ENCODE results near the gene KIAA1549.
"Not testable (repeated sequence)": the region's sequence is repeated elsewhere in the genome, so short reads cannot be mapped to it uniquely, and the experiment has no call there.

KIAA1549 gene

DNA sequence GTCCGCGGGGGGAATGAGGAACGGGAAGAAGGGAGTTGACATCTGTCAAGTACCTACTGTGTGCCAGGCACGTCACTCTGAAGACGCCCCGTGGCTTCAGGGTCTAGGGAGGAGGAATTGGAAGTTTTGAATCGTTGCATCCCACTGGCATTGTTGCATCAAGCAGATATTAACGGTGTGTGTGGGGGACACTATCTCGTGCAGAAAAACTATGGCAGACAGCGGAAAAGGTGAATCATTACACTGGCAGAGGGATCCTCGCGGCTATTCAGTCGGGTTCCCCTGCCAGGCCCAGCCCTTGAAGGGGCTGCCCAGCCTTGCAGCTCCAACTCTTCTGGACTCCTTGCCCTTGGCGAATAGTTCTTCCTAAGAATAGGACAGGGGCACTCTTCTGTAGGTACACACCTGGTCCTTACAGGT lies 1.0 kb upstream of the KIAA1549 start:
- Mint-ChIP-seq H3K27ac (no peak overlapping the region), H3K4me3 (peak overlapping the region; percentile 59 to 67), H3K4me1 (ENCODE audit: low read depth in 2 of 2) (peaks cover 11 to 15% of the 10 kb centered on the region in 2 donors), H3K9me3 (no peaks in the 10 kb centered on the region), H3K36me3 (ENCODE audit: insufficient read depth) (peaks cover 3% of the 10 kb centered on the region), H3K27me3 (peaks cover 45 to 48% of the 10 kb centered on the region in 2 donors)
- DNase-seq (no peak), ATAC-seq (replicated peaks) (no peak)

DNA sequence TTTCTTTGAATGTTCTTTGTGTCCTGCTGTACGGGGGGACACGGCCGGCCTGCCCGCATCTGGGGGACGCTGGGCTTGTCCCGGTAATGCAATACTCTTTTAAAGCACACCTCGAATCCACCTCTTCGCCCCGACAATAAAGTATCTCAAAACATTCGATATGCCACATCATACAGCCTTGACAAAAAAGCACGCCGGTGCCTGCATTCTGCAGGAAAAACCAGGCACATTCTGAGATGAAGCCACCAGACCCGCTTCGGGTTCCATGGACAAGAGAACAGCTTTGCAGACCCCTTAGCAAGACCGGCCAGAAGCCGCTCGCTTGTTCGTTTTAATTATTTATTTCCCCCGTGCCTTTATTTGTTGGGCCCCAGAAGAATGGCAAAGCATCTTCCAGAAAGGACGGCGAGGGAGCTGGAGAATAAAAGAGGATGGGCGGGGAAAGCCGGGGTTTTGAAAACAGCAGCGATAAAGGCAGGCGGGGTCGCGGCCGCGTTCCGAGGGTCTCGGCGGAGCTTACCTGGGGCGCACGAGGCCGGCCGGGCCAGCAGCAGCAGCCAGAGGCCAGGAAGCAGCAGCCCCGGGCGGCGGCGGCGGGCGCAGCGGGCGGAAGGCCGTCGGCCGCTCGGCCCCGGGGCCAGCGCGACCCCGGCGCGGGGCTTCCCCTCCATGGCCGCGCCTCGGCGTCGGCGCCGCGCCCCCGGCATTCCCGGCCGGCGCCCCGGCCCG lies 462 bp downstream of the KIAA1549 start:
- ATAC-seq (replicated peaks) = peak; percentile 50
- peaks cover 3% of the 10 kb centered on the region for H3K36me3 Mint-ChIP-seq (ENCODE audit: insufficient read depth)
- peak overlapping the region; percentile 91 to 93 for H3K4me3 Mint-ChIP-seq
- no peaks in the 10 kb centered on the region for H3K9me3 Mint-ChIP-seq
- peaks cover 11 to 15% of the 10 kb centered on the region in 2 donors for H3K4me1 Mint-ChIP-seq (ENCODE audit: low read depth in 2 of 2)
- H3K27ac Mint-ChIP-seq = peak overlapping the region in 1 of 2 donors; percentile 83
- peaks cover 38 to 48% of the 10 kb centered on the region in 2 donors for H3K27me3 Mint-ChIP-seq
- no peak for DNase-seq

DNA sequence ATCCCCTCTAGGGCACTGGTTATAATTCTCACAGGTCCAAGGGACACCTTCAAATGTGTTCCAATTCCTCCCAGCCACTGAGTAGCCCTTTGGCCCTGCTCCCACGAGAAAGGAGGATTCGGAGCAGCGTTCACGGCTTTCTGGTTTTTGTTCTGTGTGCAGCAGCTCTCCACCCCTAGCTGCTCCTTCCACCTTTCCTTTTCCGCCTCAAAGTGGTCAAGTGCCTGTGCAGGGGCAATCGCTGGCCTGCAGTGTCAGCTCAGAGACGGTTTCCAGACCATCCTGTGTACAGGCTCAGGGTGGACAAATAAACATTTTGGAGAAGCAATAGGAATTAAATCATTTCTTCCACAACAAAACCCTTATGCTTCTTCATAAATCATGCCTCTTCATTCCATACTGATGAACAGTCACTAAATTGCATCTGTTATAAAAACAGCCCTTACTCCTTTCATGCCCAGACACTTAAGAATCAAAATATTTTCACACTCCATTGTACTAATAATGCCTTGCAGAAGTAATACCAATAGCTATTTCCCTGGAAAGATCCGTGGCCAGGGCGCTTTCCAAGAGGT lies 1.1 kb downstream of the KIAA1549 start:
- Mint-ChIP-seq H3K4me1 (ENCODE audit: low read depth in 2 of 2) (peaks cover 11 to 15% of the 10 kb centered on the region in 2 donors), H3K9me3 (no peaks in the 10 kb centered on the region), H3K27ac (no peak overlapping the region), H3K27me3 (peaks cover 41 to 48% of the 10 kb centered on the region in 2 donors), H3K36me3 (ENCODE audit: insufficient read depth) (no peaks in the 10 kb centered on the region), H3K4me3 (peak overlapping the region; percentile 91 to 93)
- ATAC-seq (replicated peaks) (no peak), DNase-seq (no peak)

DNA sequence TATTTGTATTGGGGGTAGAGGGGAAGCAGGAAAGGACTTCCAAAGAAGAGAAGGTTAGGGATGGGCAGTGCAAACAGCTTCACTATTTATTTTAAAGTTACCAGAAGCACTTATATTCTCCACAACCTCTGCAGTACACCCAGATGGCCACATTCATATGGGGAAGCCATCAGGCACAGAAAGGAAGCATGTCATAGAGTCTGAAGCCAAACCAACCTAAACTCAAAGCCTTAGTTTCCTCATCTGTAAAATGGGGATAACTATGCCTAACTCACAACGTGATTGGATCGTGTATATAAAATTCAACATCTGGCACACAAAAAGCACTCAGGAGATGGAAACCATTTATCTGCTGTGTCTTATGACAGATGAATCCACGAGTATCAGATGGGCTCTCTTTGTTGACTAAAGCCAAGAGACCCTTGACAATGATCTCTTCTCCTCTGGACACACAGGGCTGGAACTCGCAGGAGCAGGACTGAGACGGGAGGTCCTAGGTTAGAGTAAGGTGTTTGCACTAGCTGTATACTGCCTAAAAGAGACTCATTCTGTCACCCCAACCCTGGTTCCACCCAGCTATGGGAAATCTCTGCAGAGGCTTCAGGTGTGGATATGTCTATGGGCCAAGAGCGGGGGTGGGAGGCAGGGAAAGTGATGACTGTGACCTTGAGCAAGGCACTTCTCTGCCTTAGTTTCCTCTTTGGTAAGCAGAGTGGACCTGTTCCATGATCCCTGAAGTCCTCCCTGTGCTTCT lies 1.8 kb downstream of the KIAA1549 start:
- H3K4me3 Mint-ChIP-seq = no peak overlapping the region
- no peak overlapping the region for H3K27ac Mint-ChIP-seq
- peaks cover 11 to 15% of the 10 kb centered on the region in 2 donors for H3K4me1 Mint-ChIP-seq (ENCODE audit: low read depth in 2 of 2)
- no peaks in the 10 kb centered on the region for H3K9me3 Mint-ChIP-seq
- H3K27me3 Mint-ChIP-seq = peaks cover 46 to 48% of the 10 kb centered on the region in 2 donors
- DNase-seq (no peak), ATAC-seq (replicated peaks) (peak; percentile 36)
- no peaks in the 10 kb centered on the region for H3K36me3 Mint-ChIP-seq (ENCODE audit: insufficient read depth)

DNA sequence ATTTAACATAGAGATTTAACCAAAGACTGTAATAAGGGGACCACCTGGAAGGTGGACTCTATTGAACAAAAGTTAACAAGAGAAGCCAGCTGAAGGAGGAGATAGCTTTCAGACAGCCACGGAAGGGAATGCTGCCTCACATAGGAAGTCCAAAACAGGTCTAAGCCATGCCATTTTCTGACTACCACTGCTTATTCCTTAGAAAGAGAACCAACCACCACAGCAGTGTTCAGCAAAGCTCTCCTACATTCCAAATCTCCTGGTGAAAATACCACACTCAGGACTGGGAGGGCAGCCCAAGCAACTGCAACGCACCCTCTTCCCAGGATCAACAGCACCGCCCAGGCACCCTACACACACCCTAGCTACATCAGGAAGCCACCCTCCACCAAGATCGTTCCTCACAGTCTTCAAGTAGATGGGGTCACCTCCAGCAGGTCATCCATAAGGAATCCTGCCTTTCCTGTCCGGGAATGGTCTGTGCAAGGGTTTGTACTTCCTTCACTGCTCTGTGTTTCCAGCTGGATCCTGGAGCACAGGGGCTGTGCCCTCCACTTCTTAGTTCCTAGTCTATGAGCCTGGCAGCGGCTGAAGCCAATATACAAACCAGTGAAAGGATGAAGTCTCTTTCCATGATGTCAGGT lies 2.5 kb downstream of the KIAA1549 start:
- DNase-seq = no peak
- Mint-ChIP-seq H3K27ac (no peak overlapping the region), H3K4me3 (no peak overlapping the region), H3K9me3 (no peaks in the 10 kb centered on the region), H3K36me3 (ENCODE audit: insufficient read depth) (no peaks in the 10 kb centered on the region), H3K27me3 (peaks cover 50 to 51% of the 10 kb centered on the region in 2 donors), H3K4me1 (ENCODE audit: low read depth in 2 of 2) (peaks cover 11 to 15% of the 10 kb centered on the region in 2 donors)
- ATAC-seq (replicated peaks) = no peak

DNA sequence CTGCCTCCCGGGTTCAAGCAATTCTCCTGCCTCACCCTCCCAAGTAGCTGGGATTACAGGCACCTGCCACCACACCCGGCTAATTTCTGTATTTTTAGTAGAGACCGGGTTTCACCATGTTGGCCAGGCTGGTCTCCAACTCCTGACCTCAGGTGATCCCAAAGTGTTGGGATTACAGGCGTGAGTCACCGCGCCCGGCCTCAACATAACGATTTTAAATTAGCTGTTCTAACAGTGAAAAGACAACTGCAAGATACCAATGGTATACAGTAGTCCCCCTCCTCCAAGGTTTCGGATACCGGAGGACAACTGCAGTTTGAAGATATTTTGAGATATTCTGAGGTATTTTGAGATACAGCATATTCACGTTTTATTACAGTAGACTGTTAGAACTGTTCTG lies 5.0 kb downstream of the KIAA1549 start:
- not testable (repeated sequence) for H3K4me3 Mint-ChIP-seq; H3K27ac Mint-ChIP-seq; H3K9me3 Mint-ChIP-seq; DNase-seq; ATAC-seq (replicated peaks); H3K36me3 Mint-ChIP-seq (ENCODE audit: insufficient read depth)
- Mint-ChIP-seq H3K27me3 (peaks cover 62 to 65% of the 10 kb centered on the region in 2 donors), H3K4me1 (ENCODE audit: low read depth in 2 of 2) (peaks cover 8 to 10% of the 10 kb centered on the region in 2 donors)

DNA sequence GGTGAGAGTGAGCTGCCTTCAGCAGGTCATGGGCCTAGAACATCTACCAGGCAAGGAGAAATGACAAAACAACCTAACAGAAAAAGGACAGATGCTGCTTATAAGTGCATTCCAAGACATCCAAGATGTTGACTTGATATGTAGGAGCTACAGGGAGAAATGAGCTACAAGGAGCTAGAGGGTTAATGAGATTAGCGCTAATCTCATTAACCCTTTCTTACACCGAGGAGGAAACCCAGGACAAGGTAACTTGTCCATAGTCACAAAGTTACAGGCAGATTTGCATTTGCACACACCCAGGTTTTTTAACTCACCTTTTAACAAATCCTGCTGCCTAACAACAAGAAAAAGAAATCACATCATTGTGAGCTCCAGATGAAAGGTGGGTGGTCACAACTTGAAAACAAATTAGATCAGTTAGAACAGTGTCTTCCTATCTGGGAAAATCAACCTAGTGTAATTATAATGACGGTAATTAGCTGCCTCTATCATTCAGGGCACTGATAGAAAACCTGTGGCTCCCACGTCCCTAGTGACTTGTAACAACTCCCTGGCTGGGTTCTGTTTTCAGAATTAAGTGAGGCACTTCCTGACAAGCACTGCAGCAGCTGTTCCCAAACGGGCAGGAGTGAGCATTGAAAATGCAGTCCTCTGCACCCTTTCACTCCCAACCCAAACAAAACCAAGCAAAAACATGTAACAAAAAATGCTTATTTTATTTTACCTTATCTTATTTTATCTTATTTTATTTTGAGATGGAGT lies 5.7 kb downstream of the KIAA1549 start:
- Mint-ChIP-seq H3K9me3 (no peaks in the 10 kb centered on the region), H3K36me3 (ENCODE audit: insufficient read depth) (no peaks in the 10 kb centered on the region), H3K4me3 (no peak overlapping the region), H3K27me3 (peaks cover 64 to 65% of the 10 kb centered on the region in 2 donors), H3K4me1 (ENCODE audit: low read depth in 2 of 2) (peaks cover 5 to 7% of the 10 kb centered on the region in 2 donors), H3K27ac (no peak overlapping the region)
- DNase-seq (no peak), ATAC-seq (replicated peaks) (no peak)

DNA sequence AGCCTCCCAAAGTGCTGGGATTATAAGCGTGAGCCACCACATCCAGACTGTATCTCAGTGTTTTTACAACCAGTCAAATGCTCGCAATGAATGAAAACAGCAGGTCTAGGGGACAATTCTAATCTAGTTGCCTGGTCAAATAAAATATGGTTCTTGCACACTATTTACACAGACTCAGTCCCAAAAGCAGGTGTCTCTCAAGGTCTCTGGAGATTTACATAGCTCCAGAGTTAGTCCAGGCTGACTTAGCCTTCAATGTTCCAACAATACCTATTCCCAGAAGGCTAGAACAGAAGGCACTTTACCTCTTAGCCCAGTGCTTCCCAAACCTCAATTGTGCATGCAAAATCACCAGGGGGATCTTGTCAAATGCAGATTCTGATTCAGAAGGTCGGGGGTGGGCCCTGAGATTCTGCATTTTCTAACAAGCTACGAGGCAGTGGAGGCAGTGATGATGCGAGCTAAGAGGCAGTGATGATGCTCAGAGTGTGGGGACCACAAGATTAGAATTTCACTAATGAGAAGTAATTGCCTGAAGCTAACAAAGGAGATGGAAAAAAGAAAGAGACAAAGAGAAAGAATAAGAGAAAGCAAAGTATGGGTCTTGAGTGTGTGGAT lies 6.4 kb downstream of the KIAA1549 start:
- Mint-ChIP-seq H3K4me1 (ENCODE audit: low read depth in 2 of 2) (peaks cover 0 to 2% of the 10 kb centered on the region in 2 donors), H3K36me3 (ENCODE audit: insufficient read depth) (no peaks in the 10 kb centered on the region), H3K27ac (no peak overlapping the region), H3K9me3 (no peaks in the 10 kb centered on the region), H3K27me3 (peaks cover 56 to 58% of the 10 kb centered on the region in 2 donors), H3K4me3 (no peak overlapping the region)
- DNase-seq (no peak), ATAC-seq (replicated peaks) (no peak)

DNA sequence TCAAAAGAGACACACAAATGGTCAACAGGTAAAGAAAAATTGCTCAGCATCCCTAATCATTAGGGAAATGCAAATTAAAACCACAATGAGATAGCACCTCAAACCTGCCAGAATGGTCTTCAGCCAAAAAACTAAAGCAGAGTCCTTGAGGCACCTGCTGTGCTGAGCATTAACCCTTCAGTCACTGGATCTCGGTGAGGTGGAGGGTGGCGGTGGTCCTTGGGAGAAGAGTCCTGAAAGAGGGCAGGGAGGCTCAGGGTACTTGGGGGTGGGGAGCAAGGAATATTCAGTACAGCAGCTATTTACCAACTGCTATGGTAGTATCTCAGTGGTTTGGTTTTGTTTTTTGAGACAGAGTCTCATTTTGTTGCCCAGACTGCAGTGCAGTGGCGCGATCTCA lies 7.1 kb downstream of the KIAA1549 start:
- Mint-ChIP-seq H3K36me3 (ENCODE audit: insufficient read depth) (no peaks in the 10 kb centered on the region), H3K4me1 (ENCODE audit: low read depth in 2 of 2) (no peaks in the 10 kb centered on the region), H3K27me3 (peaks cover 50 to 51% of the 10 kb centered on the region in 2 donors), H3K27ac (no peak overlapping the region), H3K4me3 (no peak overlapping the region), H3K9me3 (no peaks in the 10 kb centered on the region)
- no peak for DNase-seq
- no peak for ATAC-seq (replicated peaks)

DNA sequence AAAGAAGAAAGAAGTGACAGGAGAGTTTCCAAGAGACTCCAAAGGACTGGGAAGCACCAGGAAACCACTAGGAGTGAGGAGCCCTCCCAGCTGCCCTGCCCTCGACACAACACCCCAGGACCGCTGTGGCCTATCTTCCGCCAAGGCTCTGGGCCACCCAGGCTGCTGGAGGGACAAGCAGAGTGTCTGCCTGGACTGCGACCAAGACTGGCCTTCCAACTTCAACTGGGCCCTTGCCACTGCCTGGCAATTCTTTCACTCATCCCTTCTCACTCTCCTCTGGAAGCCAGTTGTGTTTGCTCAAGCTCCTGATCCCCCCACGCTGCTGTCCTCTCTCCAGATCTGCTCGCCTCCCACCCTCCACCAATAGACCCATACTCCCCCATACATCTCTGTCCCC lies 10.2 kb downstream of the KIAA1549 start:
- ATAC-seq (replicated peaks) = no peak
- no peak overlapping the region for H3K4me3 Mint-ChIP-seq
- H3K4me1 Mint-ChIP-seq (ENCODE audit: low read depth in 2 of 2) = no peaks in the 10 kb centered on the region
- peaks cover 33 to 37% of the 10 kb centered on the region in 2 donors for H3K27me3 Mint-ChIP-seq
- H3K36me3 Mint-ChIP-seq (ENCODE audit: insufficient read depth) = no peaks in the 10 kb centered on the region
- DNase-seq = no peak
- no peak overlapping the region for H3K27ac Mint-ChIP-seq
- no peaks in the 10 kb centered on the region for H3K9me3 Mint-ChIP-seq

DNA sequence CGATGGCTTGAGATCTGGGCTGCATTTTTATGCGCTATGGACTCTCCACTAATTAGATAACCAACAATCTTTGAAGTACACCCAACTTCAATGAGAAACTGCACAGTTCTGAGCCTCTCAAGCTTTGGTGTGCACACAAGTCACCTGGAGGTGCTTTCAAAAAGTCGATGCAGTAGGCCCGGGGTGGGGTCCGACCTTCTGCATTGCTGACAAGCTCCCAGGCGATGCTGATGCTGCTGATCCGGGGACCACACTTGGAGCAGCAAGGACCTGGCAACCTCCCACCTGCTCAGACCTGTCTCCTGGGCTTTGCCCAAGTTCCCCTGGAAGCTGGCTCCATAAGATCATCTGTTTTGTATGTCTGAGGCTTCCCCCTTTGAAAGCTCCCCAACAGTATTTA lies 10.7 kb downstream of the KIAA1549 start:
- no peaks in the 10 kb centered on the region for H3K4me1 Mint-ChIP-seq (ENCODE audit: low read depth in 2 of 2)

DNA sequence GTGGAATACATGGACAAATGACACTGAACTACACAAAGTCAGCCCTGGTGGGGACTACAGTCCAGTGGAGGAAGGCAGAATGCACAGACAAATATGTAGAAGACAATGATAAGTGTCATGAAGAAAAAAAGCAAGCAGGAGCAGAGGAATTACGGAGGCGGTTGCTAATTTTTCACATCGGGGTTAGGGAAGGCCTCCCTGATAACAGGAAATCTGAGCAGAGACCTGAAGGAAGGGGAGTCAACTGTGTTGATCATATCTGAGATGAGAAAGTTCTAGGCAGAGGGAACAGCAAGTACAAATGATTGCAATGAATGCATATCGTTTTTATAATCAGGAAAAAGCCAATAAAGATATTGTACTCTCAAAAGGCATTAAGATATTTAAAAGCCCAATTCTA lies 14.0 kb downstream of the KIAA1549 start:
- no peak for ATAC-seq (replicated peaks)
- H3K9me3 Mint-ChIP-seq = no peaks in the 10 kb centered on the region
- peaks cover 0 to 2% of the 10 kb centered on the region in 2 donors for H3K4me1 Mint-ChIP-seq (ENCODE audit: low read depth in 2 of 2)
- H3K36me3 Mint-ChIP-seq (ENCODE audit: insufficient read depth) = no peaks in the 10 kb centered on the region
- no peak overlapping the region for H3K27ac Mint-ChIP-seq
- peaks cover 24 to 38% of the 10 kb centered on the region in 2 donors for H3K27me3 Mint-ChIP-seq
- H3K4me3 Mint-ChIP-seq = no peak overlapping the region
- no peak for DNase-seq

More for the DNA sequence above, 10.7 kb downstream of the KIAA1549 start:
- no peaks in the 10 kb centered on the region for H3K36me3 Mint-ChIP-seq (ENCODE audit: insufficient read depth)
- no peak for ATAC-seq (replicated peaks)
- no peak overlapping the region for H3K4me3 Mint-ChIP-seq
- no peak overlapping the region for H3K27ac Mint-ChIP-seq
- no peaks in the 10 kb centered on the region for H3K9me3 Mint-ChIP-seq
- DNase-seq = no peak
- peaks cover 33 to 37% of the 10 kb centered on the region in 2 donors for H3K27me3 Mint-ChIP-seq
